Smooth muscle cell (in vitro differentiated cells): Measurements from ENCODE around the gene POU3F3. TPM values are rescaled to one million over a fixed set of nuclear protein-coding genes. Genes with fewer than 3 reads are reported as not detected.

Experiments
- DNase-seq: peaks from one replicate; lab custom pipeline; 2025; ENCODE audit not compliant: unreplicated experiment; lab: John Stamatoyannopoulos, UW
- H2AFZ ChIP-seq: fragments of 200-600 bp; sonication (generic); 2 replicates; pipeline ENCODE4 v1.6.0; 2016; ENCODE audit warnings: antibody characterized with exemption, low read depth, mild to moderate bottlenecking
- H3F3A ChIP-seq: fragments of 200-600 bp; sonication (generic); 2 replicates; pipeline ENCODE4 v1.6.0; 2017; ENCODE audit warnings: antibody characterized with exemption, low read depth
- H3K27ac ChIP-seq: fragments of 200-600 bp; sonication (generic); 2 replicates; pipeline ENCODE4 v1.5.1; 2016; ENCODE audit warnings: low read depth, mild to moderate bottlenecking
- H3K27me3 ChIP-seq: fragments of 200-600 bp; sonication (generic); 2 replicates; pipeline ENCODE4 v1.6.1; 2016; ENCODE audit warnings: low read depth, mild to moderate bottlenecking
- H3K36me3 ChIP-seq: fragments of 200-600 bp; sonication (generic); 2 replicates; pipeline ENCODE4 v1.5.1; 2016; ENCODE audit warnings: low read depth
- H3K4me1 ChIP-seq: fragments of 200-600 bp; sonication (generic); 2 replicates; pipeline ENCODE4 v1.5.1; 2016; ENCODE audit warnings: low read depth
- H3K4me2 ChIP-seq: fragments of 200-600 bp; sonication (generic); 2 replicates; pipeline ENCODE4 v1.6.0; 2016; ENCODE audit warnings: mild to moderate bottlenecking
- H3K4me3 ChIP-seq: fragments of 200-600 bp; sonication (generic); 2 replicates; pipeline ENCODE4 v1.5.1; 2016; ENCODE audit warnings: mild to moderate bottlenecking
- H3K79me2 ChIP-seq: fragments of 200-600 bp; sonication (generic); 2 replicates; pipeline ENCODE4 v1.6.0; 2016; ENCODE audit warnings: low read depth, mild to moderate bottlenecking
- H3K9ac ChIP-seq: fragments of 200-600 bp; sonication (generic); 2 replicates; pipeline ENCODE4 v1.6.0; 2016; ENCODE audit warnings: low read depth
- H3K9me3 ChIP-seq: fragments of 200-600 bp; sonication (generic); replicated peaks from 2 replicates; pipeline ENCODE4 v1.5.1; 2016; ENCODE audit warnings: low read depth
- H4K20me1 ChIP-seq: fragments of 200-600 bp; sonication (generic); 2 replicates; pipeline ENCODE4 v1.6.0; 2016; ENCODE audit warnings: low read depth
- WGBS: methylation state at CpG from one replicate; pipeline ENCODE4 v1.1.7; 2016; ENCODE audit warnings: low lambda C conversion rate; 5-methylcytosine and 5-hydroxymethylcytosine counted together
- polyA plus RNA-seq: library from polyadenylated mRNA; unstranded; fragments of >200 nt; fragmentation: Nextera tagmentation; extraction: Ambion mirVana; gene quantifications from 2 replicates; pipeline ENCODE4 v1.2.1, GENCODE V29; 2016
- total RNA-seq: library from RNA; depleted of rRNA; stranded (reverse); fragments of >200 nt; gene quantifications from 2 replicates; pipeline ENCODE4 v1.2.3, GENCODE V29; 2014
- TF ChIP-seq, protein P1 (sequence below): fragments of 200-600 bp; sonication (generic); IDR thresholded peaks from 2 replicates; pipeline ENCODE4 v1.5.1; 2017; ENCODE audit warnings: borderline replicate concordance, mild to moderate bottlenecking, antibody characterized with exemption; ENCODE audit not compliant: insufficient read depth, poor library complexity, severe bottlenecking

POU3F3 gene
- total and polyA plus RNA-seq, 2 experiments from 2014 or later = not detected

- WGBS = 88% methylated on average over 14 of the region's 14 CpGs
- H3F3A ChIP-seq = no peaks in the 10 kb centered on the region
- no peaks in the 10 kb centered on the region for H4K20me1 ChIP-seq
- H3K36me3 ChIP-seq = no peaks in the 10 kb centered on the region
- no peak overlapping the region for H3K4me2 ChIP-seq
- no peaks in the 10 kb centered on the region for H3K9me3 ChIP-seq
- DNase-seq = no peak
- no peak overlapping the region for H3K27ac ChIP-seq
- H3K79me2 ChIP-seq = no peaks in the 10 kb centered on the region
- no peak overlapping the region for H3K9ac ChIP-seq
- H3K4me1 ChIP-seq = peaks cover 6% of the 10 kb centered on the region
- TF ChIP-seq, protein P1, sequence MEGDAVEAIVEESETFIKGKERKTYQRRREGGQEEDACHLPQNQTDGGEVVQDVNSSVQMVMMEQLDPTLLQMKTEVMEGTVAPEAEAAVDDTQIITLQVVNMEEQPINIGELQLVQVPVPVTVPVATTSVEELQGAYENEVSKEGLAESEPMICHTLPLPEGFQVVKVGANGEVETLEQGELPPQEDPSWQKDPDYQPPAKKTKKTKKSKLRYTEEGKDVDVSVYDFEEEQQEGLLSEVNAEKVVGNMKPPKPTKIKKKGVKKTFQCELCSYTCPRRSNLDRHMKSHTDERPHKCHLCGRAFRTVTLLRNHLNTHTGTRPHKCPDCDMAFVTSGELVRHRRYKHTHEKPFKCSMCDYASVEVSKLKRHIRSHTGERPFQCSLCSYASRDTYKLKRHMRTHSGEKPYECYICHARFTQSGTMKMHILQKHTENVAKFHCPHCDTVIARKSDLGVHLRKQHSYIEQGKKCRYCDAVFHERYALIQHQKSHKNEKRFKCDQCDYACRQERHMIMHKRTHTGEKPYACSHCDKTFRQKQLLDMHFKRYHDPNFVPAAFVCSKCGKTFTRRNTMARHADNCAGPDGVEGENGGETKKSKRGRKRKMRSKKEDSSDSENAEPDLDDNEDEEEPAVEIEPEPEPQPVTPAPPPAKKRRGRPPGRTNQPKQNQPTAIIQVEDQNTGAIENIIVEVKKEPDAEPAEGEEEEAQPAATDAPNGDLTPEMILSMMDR = no peak
- H3K27me3 ChIP-seq = peaks cover 92% of the 10 kb centered on the region
- H3K4me3 ChIP-seq = no peak overlapping the region
- H2AFZ ChIP-seq = no peak overlapping the region
Observed at GRCh38 chr2:104876606-104877570, 23.0 kb downstream of the POU3F3 start.

- WGBS = 89% methylated on average over 11 of the region's 11 CpGs
- no peak overlapping the region for H3K4me2 ChIP-seq
- no peaks in the 10 kb centered on the region for H3F3A ChIP-seq
Observed at GRCh38 chr2:104878863-104879512, 25.1 kb downstream of the POU3F3 start.

DNA sequence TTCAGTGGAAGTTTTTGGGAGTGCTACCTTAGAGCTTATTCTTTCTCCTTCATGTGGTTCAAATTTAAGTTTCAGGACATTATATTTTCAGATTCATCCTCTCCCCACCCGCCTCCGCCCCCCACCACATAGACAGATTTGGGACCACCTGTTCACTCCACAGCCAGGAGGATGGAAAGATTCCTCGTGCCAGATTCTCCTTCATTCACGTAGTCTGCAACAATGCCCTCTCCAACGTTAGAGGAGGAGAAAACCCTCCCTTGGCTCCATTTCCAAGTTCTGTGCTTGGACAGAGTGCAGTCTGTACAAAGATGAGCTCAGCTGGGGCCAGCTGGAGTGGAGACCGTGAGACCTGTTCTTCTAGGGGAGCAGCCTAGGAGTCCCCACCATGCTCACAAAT lies 26.2 kb downstream of the POU3F3 start:
- no peak for DNase-seq
- H3K4me3 ChIP-seq = no peak overlapping the region

More at GRCh38 chr2:104878863-104879512, 25.1 kb downstream of the POU3F3 start:
- no peaks in the 10 kb centered on the region for H3K9me3 ChIP-seq
- H3K4me3 ChIP-seq = no peak overlapping the region
- no peaks in the 10 kb centered on the region for H3K36me3 ChIP-seq
- H3K27me3 ChIP-seq = peaks cover 77% of the 10 kb centered on the region
- TF ChIP-seq, protein P1 = no peak
- H4K20me1 ChIP-seq = no peaks in the 10 kb centered on the region
- H3K4me1 ChIP-seq = no peaks in the 10 kb centered on the region
- no peak overlapping the region for H3K9ac ChIP-seq
- H2AFZ ChIP-seq = no peak overlapping the region
- H3K27ac ChIP-seq = no peak overlapping the region
- H3K79me2 ChIP-seq = no peaks in the 10 kb centered on the region
- DNase-seq = no peak

More for the DNA sequence above, 26.2 kb downstream of the POU3F3 start:
- TF ChIP-seq, protein P1 = no peak
- peaks cover 74% of the 10 kb centered on the region for H3K27me3 ChIP-seq
- no peak overlapping the region for H3K27ac ChIP-seq
- H3K4me1 ChIP-seq = no peaks in the 10 kb centered on the region
- H3K9me3 ChIP-seq = no peaks in the 10 kb centered on the region
- H3K9ac ChIP-seq = no peak overlapping the region
- 85% methylated on average over 6 of the region's 6 CpGs for WGBS
- no peak overlapping the region for H3K4me2 ChIP-seq
- no peak overlapping the region for H2AFZ ChIP-seq
- H3K79me2 ChIP-seq = no peaks in the 10 kb centered on the region
- H3K36me3 ChIP-seq = no peaks in the 10 kb centered on the region
- no peaks in the 10 kb centered on the region for H3F3A ChIP-seq
- H4K20me1 ChIP-seq = no peaks in the 10 kb centered on the region
